Stimulated activated naive B cell treated with anti-CD40 and anti-IgM and Interleukin-4, amounts not matched to agents 10 μg/mL and 1 μg/mL and 100 μg/mL, for 72 hours (primary cell): Measurements from ENCODE around the gene CSPG4.
"Not testable (repeated sequence)": the region's sequence is repeated elsewhere in the genome, so short reads cannot be mapped to it uniquely, and the experiment has no call there.

ENCODE experiments used
- ATAC-seq, 2 donors: fragments of 150-1000 bp; cut with Tn5 transposase; replicated peaks; 2 replicates each; pipeline ENCODE4 v1.10.0; 2021; ENCODE audit warnings: moderate library complexity in 1 of 2
- DNase-seq: peaks from one replicate; pipeline ENCODE4 v3.0.0; 2021
- H3K27ac Mint-ChIP-seq: one replicate; pipeline ENCODE4 v1.8.0; 2022; ENCODE audit warnings: mild to moderate bottlenecking, mixed read lengths
- H3K27me3 Mint-ChIP-seq, 2 donors: one replicate each; pipeline ENCODE4 v1.8.0; 2022; ENCODE audit warnings: mixed read lengths in 2 of 2
- H3K36me3 Mint-ChIP-seq, 2 donors: one replicate each; pipeline ENCODE4 v1.8.0; 2022; ENCODE audit warnings: mixed read lengths in 2 of 2, mild to moderate bottlenecking in 1 of 2
- H3K4me1 Mint-ChIP-seq, 2 donors: one replicate each; pipeline ENCODE4 v1.8.0; 2022; ENCODE audit warnings: mixed read lengths in 2 of 2, mild to moderate bottlenecking in 1 of 2
- H3K4me3 Mint-ChIP-seq, 2 donors: one replicate each; pipeline ENCODE4 v1.8.0; 2022; ENCODE audit warnings: mild to moderate bottlenecking in 2 of 2, mixed read lengths in 2 of 2, moderate library complexity in 1 of 2
- H3K9me3 Mint-ChIP-seq, 2 donors: one replicate each; pipeline ENCODE4 v1.8.0; 2022; ENCODE audit warnings: mixed read lengths in 2 of 2, mild to moderate bottlenecking in 1 of 2

Gene CSPG4

GRCh38 chr15:75733761-75734651 is 21.4 kb upstream of the CSPG4 start:
- H3K4me1 Mint-ChIP-seq: peaks cover 35 to 55% of the 10 kb centered on the region in 2 donors

GRCh38 chr15:75732809-75733451 is 20.3 kb upstream of the CSPG4 start:
- DNase-seq (peak; percentile 44), ATAC-seq (peak; percentile 65 to 68)
- no peaks in the 10 kb centered on the region for H3K9me3 Mint-ChIP-seq
- H3K27me3 Mint-ChIP-seq: peaks cover 21 to 36% of the 10 kb centered on the region in 2 donors
- no peak overlapping the region for H3K27ac Mint-ChIP-seq
- H3K4me1 Mint-ChIP-seq: peaks cover 33 to 49% of the 10 kb centered on the region in 2 donors
- H3K36me3 Mint-ChIP-seq: peaks cover 2% of the 10 kb centered on the region in 2 donors
- no peak overlapping the region for H3K4me3 Mint-ChIP-seq

More at GRCh38 chr15:75733761-75734651, 21.4 kb upstream of the CSPG4 start:
- ATAC-seq: no peak
- no peak overlapping the region for H3K27ac Mint-ChIP-seq
- DNase-seq: no peak
- no peaks in the 10 kb centered on the region for H3K9me3 Mint-ChIP-seq
- no peak overlapping the region for H3K4me3 Mint-ChIP-seq
- peaks cover 20 to 32% of the 10 kb centered on the region in 2 donors for H3K27me3 Mint-ChIP-seq
- H3K36me3 Mint-ChIP-seq: peaks cover 2% of the 10 kb centered on the region in 2 donors

- Mint-ChIP-seq H3K9me3 (no peaks in the 10 kb centered on the region), H3K27ac (no peak overlapping the region), H3K4me1 (peaks cover 30 to 44% of the 10 kb centered on the region in 2 donors), H3K27me3 (peaks cover 25 to 41% of the 10 kb centered on the region in 2 donors), H3K36me3 (peaks cover 2% of the 10 kb centered on the region in 2 donors), H3K4me3 (no peak overlapping the region)
- DNase-seq (no peak), ATAC-seq (no peak)
These were observed 19.6 kb upstream of the CSPG4 start for GRCh38 chr15:75732177-75732808.

- no peak overlapping the region for H3K27ac Mint-ChIP-seq
- no peak for DNase-seq
- H3K4me3 Mint-ChIP-seq: no peak overlapping the region
- peaks cover 31 to 41% of the 10 kb centered on the region in 2 donors for H3K27me3 Mint-ChIP-seq
- H3K9me3 Mint-ChIP-seq: no peaks in the 10 kb centered on the region
- peaks cover 30 to 44% of the 10 kb centered on the region in 2 donors for H3K4me1 Mint-ChIP-seq
- ATAC-seq: no peak
- H3K36me3 Mint-ChIP-seq: peaks cover 0 to 2% of the 10 kb centered on the region in 2 donors
These were observed 18.9 kb upstream of the CSPG4 start for GRCh38 chr15:75731248-75732151.

GRCh38 chr15:75730376-75731247 is 18.0 kb upstream of the CSPG4 start:
- H3K27me3 Mint-ChIP-seq: peaks cover 31 to 41% of the 10 kb centered on the region in 2 donors
- DNase-seq, H3K4me3 Mint-ChIP-seq, ATAC-seq, H3K9me3 Mint-ChIP-seq, H3K27ac Mint-ChIP-seq, H3K36me3 Mint-ChIP-seq: not testable (repeated sequence)
- peaks cover 30 to 44% of the 10 kb centered on the region in 2 donors for H3K4me1 Mint-ChIP-seq

- H3K27ac Mint-ChIP-seq: no peak overlapping the region
- no peaks in the 10 kb centered on the region for H3K36me3 Mint-ChIP-seq
- DNase-seq: no peak
- H3K4me3 Mint-ChIP-seq: no peak overlapping the region
- H3K4me1 Mint-ChIP-seq: peaks cover 24 to 36% of the 10 kb centered on the region in 2 donors
- no peak for ATAC-seq
- H3K9me3 Mint-ChIP-seq: no peaks in the 10 kb centered on the region
- H3K27me3 Mint-ChIP-seq: peaks cover 31 to 41% of the 10 kb centered on the region in 2 donors
These were observed 16.9 kb upstream of the CSPG4 start for GRCh38 chr15:75729326-75730069.

- DNase-seq (peak; percentile 37), ATAC-seq (peak; percentile 79 to 81)
- Mint-ChIP-seq H3K9me3 (no peaks in the 10 kb centered on the region), H3K36me3 (no peaks in the 10 kb centered on the region), H3K4me3 (no peak overlapping the region), H3K27me3 (peaks cover 26 to 29% of the 10 kb centered on the region in 2 donors), H3K4me1 (peaks cover 17 to 27% of the 10 kb centered on the region in 2 donors), H3K27ac (no peak overlapping the region)
These were observed 15.4 kb upstream of the CSPG4 start for GRCh38 chr15:75727851-75728715.

- ATAC-seq (no peak), DNase-seq (no peak)
- Mint-ChIP-seq H3K36me3 (no peaks in the 10 kb centered on the region), H3K4me1 (peaks cover 9 to 17% of the 10 kb centered on the region in 2 donors), H3K27me3 (peaks cover 20 to 23% of the 10 kb centered on the region in 2 donors), H3K9me3 (no peaks in the 10 kb centered on the region), H3K27ac (no peak overlapping the region), H3K4me3 (no peak overlapping the region)
These were observed 14.4 kb upstream of the CSPG4 start for GRCh38 chr15:75727031-75727531.

GRCh38 chr15:75725719-75726607 is 13.3 kb upstream of the CSPG4 start:
- DNase-seq (no peak), ATAC-seq (no peak)
- no peaks in the 10 kb centered on the region for H3K36me3 Mint-ChIP-seq
- H3K4me1 Mint-ChIP-seq: peaks cover 7 to 10% of the 10 kb centered on the region in 2 donors
- no peaks in the 10 kb centered on the region for H3K9me3 Mint-ChIP-seq
- H3K27me3 Mint-ChIP-seq: peaks cover 24 to 25% of the 10 kb centered on the region in 2 donors
- no peak overlapping the region for H3K27ac Mint-ChIP-seq
- no peak overlapping the region for H3K4me3 Mint-ChIP-seq

GRCh38 chr15:75725006-75725718 is 12.5 kb upstream of the CSPG4 start:
- no peaks in the 10 kb centered on the region for H3K9me3 Mint-ChIP-seq
- no peaks in the 10 kb centered on the region for H3K36me3 Mint-ChIP-seq
- ATAC-seq: no peak
- peaks cover 26 to 28% of the 10 kb centered on the region in 2 donors for H3K27me3 Mint-ChIP-seq
- H3K27ac Mint-ChIP-seq: no peak overlapping the region
- H3K4me1 Mint-ChIP-seq: peaks cover 9 to 12% of the 10 kb centered on the region in 2 donors
- DNase-seq: no peak
- no peak overlapping the region for H3K4me3 Mint-ChIP-seq
